Measurements from ENCODE around the gene TLE1.

DNA sequence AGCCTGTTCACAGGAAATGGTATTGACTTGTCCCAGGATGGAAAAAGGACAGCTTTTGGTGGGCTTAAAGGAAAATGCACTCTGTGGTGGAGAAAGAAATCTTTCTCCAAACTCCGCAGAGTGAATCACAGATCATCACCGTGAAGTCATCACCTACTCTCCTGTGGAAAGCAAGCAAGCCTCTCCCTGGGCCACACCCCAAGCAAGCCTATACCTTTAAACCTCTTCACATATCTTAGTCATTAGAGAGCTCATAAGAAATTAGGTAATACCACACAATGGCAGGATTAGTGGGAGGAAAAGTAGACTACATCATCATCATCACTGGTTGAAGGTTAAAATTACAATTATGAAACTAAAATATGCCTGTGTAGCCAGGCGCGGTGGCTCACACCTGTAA lies 23.2 kb downstream of the TLE1 start:
- TF ChIP-seq, protein P1, sequence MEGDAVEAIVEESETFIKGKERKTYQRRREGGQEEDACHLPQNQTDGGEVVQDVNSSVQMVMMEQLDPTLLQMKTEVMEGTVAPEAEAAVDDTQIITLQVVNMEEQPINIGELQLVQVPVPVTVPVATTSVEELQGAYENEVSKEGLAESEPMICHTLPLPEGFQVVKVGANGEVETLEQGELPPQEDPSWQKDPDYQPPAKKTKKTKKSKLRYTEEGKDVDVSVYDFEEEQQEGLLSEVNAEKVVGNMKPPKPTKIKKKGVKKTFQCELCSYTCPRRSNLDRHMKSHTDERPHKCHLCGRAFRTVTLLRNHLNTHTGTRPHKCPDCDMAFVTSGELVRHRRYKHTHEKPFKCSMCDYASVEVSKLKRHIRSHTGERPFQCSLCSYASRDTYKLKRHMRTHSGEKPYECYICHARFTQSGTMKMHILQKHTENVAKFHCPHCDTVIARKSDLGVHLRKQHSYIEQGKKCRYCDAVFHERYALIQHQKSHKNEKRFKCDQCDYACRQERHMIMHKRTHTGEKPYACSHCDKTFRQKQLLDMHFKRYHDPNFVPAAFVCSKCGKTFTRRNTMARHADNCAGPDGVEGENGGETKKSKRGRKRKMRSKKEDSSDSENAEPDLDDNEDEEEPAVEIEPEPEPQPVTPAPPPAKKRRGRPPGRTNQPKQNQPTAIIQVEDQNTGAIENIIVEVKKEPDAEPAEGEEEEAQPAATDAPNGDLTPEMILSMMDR (IDR thresholded peaks at IDR 0.05; ENCODE audit: low read depth, low read length): no peak
- no peak for TF ChIP-seq POLR2A (IDR thresholded peaks at IDR 0.05; ENCODE audit: extremely low read depth, insufficient read length)
- no peak for TF ChIP-seq MAX (IDR thresholded peaks at IDR 0.05; ENCODE audit: low read depth, low read length)

Measured in NB4 (cell line).